Measurements from ENCODE around the gene ROGDI.
A peak's percentile ranks its signal among the peaks of the same experiment; 100 is the strongest.

ROGDI gene

GRCh38 chr16:4813251-4814003 lies 11.0 kb upstream of the ROGDI start:
- DNase-seq = no peak

- DNase-seq = no peak
Observed at GRCh38 chr16:4811773-4812172, 9.3 kb upstream of the ROGDI start.

GRCh38 chr16:4811242-4811641 lies 8.8 kb upstream of the ROGDI start:
- DNase-seq = no peak

- DNase-seq = no peak
Observed at GRCh38 chr16:4806280-4806679, 3.8 kb upstream of the ROGDI start.

- no peak for DNase-seq
Observed at GRCh38 chr16:4805231-4805630, 2.8 kb upstream of the ROGDI start.

- DNase-seq = no peak
Observed at GRCh38 chr16:4803898-4804762, 1.7 kb upstream of the ROGDI start.

GRCh38 chr16:4803401-4803844 lies 990 bp upstream of the ROGDI start:
- DNase-seq = no peak

- DNase-seq = peak; percentile 94
Observed at GRCh38 chr16:4802659-4803287, 340 bp upstream of the ROGDI start.

- no peak for DNase-seq
Observed at GRCh38 chr16:4801051-4801961, 1.1 kb downstream of the ROGDI start.

GRCh38 chr16:4800290-4801041 lies 2.0 kb downstream of the ROGDI start:
- DNase-seq = no peak

- DNase-seq = no peak
Observed at GRCh38 chr16:4799171-4799855, 3.1 kb downstream of the ROGDI start.

- no peak for DNase-seq
Observed at GRCh38 chr16:4798456-4798855, 4.0 kb downstream of the ROGDI start.

- DNase-seq = no peak
Observed at GRCh38 chr16:4797805-4798252, 4.6 kb downstream of the ROGDI start.

- no peak for DNase-seq
Observed at GRCh38 chr16:4796982-4797804, 5.2 kb downstream of the ROGDI start.

- no peak for DNase-seq
Observed at GRCh38 chr16:4795828-4796572, 6.4 kb downstream of the ROGDI start.

GRCh38 chr16:4795181-4795827 lies 7.1 kb downstream of the ROGDI start, which contains the start of gene SMIM22:
Gene SMIM22, plus strand, starts transcription at chr16:4795369. Its CDS starts 366 bp downstream, at chr16:4795735.
- DNase-seq = no peak

- DNase-seq = no peak
Observed at GRCh38 chr16:4792951-4793513, 9.4 kb downstream of the ROGDI start.

GRCh38 chr16:4790871-4791270 lies 11.6 kb downstream of the ROGDI start:
- DNase-seq = no peak

Measured in CD4-positive, alpha-beta T cell treated with Interleukin-17A for 4 hours (primary cell).